NCI-H748 (cell line): Measurements from ENCODE around the gene CSNK1D.
A peak's percentile ranks its signal among the peaks of the same experiment; 100 is the strongest.

Experiments used
- DNase-seq: peaks from one replicate; lab custom pipeline; 2025; ENCODE audit not compliant: unreplicated experiment; lab: John Stamatoyannopoulos, UW

CSNK1D gene

GRCh38 chr17:82273327-82274133, at the start of gene CSNK1D:
CSNK1D (minus strand) TSS chr17:82273700; CDS start chr17:82273381, 319 bp downstream.
- peak; percentile 86 for DNase-seq

GRCh38 chr17:82322526-82323453, 49.3 kb upstream of the CSNK1D start:
- DNase-seq, result no peak

- DNase-seq, result no peak
These were observed 48.5 kb upstream of the CSNK1D start for GRCh38 chr17:82321947-82322466.

GRCh38 chr17:82320956-82321927, 47.7 kb upstream of the CSNK1D start:
- peak; percentile 58 for DNase-seq

GRCh38 chr17:82320140-82320840, 46.8 kb upstream of the CSNK1D start:
- no peak for DNase-seq

GRCh38 chr17:82319619-82320062, 46.1 kb upstream of the CSNK1D start:
- no peak for DNase-seq

GRCh38 chr17:82318772-82319606, 45.5 kb upstream of the CSNK1D start:
- no peak for DNase-seq

- no peak for DNase-seq
These were observed 44.6 kb upstream of the CSNK1D start for GRCh38 chr17:82318169-82318498.

GRCh38 chr17:82317394-82318168, 44.1 kb upstream of the CSNK1D start, which contains the start of gene CD7:
CD7 (minus strand) TSS chr17:82317608; CDS start chr17:82317495, 113 bp downstream.
- no peak for DNase-seq

GRCh38 chr17:82316651-82317393, 43.3 kb upstream of the CSNK1D start:
- no peak for DNase-seq

- DNase-seq, result no peak
These were observed 42.3 kb upstream of the CSNK1D start for GRCh38 chr17:82315703-82316358.

- no peak for DNase-seq
These were observed 41.5 kb upstream of the CSNK1D start for GRCh38 chr17:82314727-82315605.

- no peak for DNase-seq
These were observed 40.7 kb upstream of the CSNK1D start for GRCh38 chr17:82314012-82314726.

- no peak for DNase-seq
These were observed 39.9 kb upstream of the CSNK1D start for GRCh38 chr17:82313195-82314011.
